ENCODE data around the gene CCDC9B.

The CCDC9B gene

GRCh38 chr15:40328751-40329150 is 12.0 kb downstream of the CCDC9B start:
- Histone ChIP-seq H3K9me3 (ENCODE audit: control insufficient read depth, low read length) (no peaks in the 10 kb centered on the region), H3K4me1 (ENCODE audit: control insufficient read depth, insufficient read depth, low read length) (peaks cover 41% of the 10 kb centered on the region), H3K27me3 (ENCODE audit: control insufficient read depth, insufficient read depth, low read length, poor library complexity, severe bottlenecking) (peaks cover 17% of the 10 kb centered on the region), H3K36me3 (ENCODE audit: control insufficient read depth, insufficient read depth, low read length) (no peaks in the 10 kb centered on the region), H3K27ac (ENCODE audit: insufficient read depth, low read depth, low read length, poor library complexity, severe bottlenecking) (no peak overlapping the region), H3K4me3 (ENCODE audit: insufficient read depth, low read depth, low read length) (no peak overlapping the region)
- 86 to 89% methylated on average over 5 of the region's 5 CpGs for WGBS, 2 experiments

DNA sequence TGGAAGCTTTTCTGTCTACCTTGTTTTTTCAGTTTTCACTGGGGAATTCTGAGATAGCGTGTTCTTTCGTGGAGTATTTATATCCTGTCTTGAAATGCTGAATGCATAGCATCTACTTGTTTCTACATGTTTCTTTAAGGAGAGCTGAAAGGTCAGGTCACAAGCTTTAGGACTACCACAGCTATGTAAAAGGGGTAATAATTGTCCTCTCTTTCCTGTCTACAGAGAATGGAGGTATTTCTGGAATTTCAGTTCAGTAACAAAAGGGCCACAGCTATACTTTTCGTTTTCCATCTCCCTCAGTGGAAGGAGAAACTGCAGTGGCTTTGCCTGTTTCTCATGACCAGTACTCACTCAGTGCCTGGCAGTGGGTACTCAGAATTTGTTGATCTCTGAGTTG is 12.6 kb downstream of the CCDC9B start:
- no peaks in the 10 kb centered on the region for H3K9me3 ChIP-seq (ENCODE audit: control insufficient read depth, low read length)
- no peak overlapping the region for H3K27ac ChIP-seq (ENCODE audit: insufficient read depth, low read depth, low read length, poor library complexity, severe bottlenecking)
- H3K4me3 ChIP-seq (ENCODE audit: insufficient read depth, low read depth, low read length): no peak overlapping the region
- peaks cover 40% of the 10 kb centered on the region for H3K4me1 ChIP-seq (ENCODE audit: control insufficient read depth, insufficient read depth, low read length)
- 59 to 60% methylated on average over 3 of the region's 3 CpGs for WGBS, 2 experiments
- no peaks in the 10 kb centered on the region for H3K36me3 ChIP-seq (ENCODE audit: control insufficient read depth, insufficient read depth, low read length)
- peaks cover 17% of the 10 kb centered on the region for H3K27me3 ChIP-seq (ENCODE audit: control insufficient read depth, insufficient read depth, low read length, poor library complexity, severe bottlenecking)

GRCh38 chr15:40327457-40327856 is 13.3 kb downstream of the CCDC9B start:
- H3K4me1 ChIP-seq (ENCODE audit: control insufficient read depth, insufficient read depth, low read length): peaks cover 46% of the 10 kb centered on the region
- H3K9me3 ChIP-seq (ENCODE audit: control insufficient read depth, low read length): no peaks in the 10 kb centered on the region
- H3K36me3 ChIP-seq (ENCODE audit: control insufficient read depth, insufficient read depth, low read length): no peaks in the 10 kb centered on the region
- H3K27me3 ChIP-seq (ENCODE audit: control insufficient read depth, insufficient read depth, low read length, poor library complexity, severe bottlenecking): peaks cover 24% of the 10 kb centered on the region
- H3K27ac ChIP-seq (ENCODE audit: insufficient read depth, low read depth, low read length, poor library complexity, severe bottlenecking): peak overlapping the region; percentile 32
- H3K4me3 ChIP-seq (ENCODE audit: insufficient read depth, low read depth, low read length): no peak overlapping the region
- WGBS, 2 experiments: 6 to 9% methylated on average over 6 of the region's 6 CpGs

DNA sequence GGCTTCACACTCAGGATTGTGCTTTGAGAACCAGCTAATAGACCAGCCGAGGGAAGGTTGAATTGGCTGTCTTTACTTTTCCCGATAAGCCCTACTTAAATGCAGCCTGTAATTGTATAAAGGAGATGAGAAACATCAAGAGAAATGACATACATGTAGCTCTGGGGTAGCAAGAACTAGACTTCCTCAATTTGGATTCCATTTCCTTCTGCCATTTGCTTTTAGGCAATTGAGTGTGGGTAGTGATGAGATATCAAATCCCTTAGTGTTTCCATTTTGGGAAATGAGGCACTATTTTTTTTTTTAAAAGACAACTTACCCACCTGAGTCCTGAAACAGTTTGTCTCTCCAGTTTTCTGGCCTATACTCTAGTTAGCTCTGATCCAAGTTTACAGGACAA is 15.0 kb downstream of the CCDC9B start:
- no peak overlapping the region for H3K27ac ChIP-seq (ENCODE audit: insufficient read depth, low read depth, low read length, poor library complexity, severe bottlenecking)
- peaks cover 33% of the 10 kb centered on the region for H3K27me3 ChIP-seq (ENCODE audit: control insufficient read depth, insufficient read depth, low read length, poor library complexity, severe bottlenecking)
- H3K4me1 ChIP-seq (ENCODE audit: control insufficient read depth, insufficient read depth, low read length): peaks cover 47% of the 10 kb centered on the region
- H3K9me3 ChIP-seq (ENCODE audit: control insufficient read depth, low read length): no peaks in the 10 kb centered on the region
- H3K4me3 ChIP-seq (ENCODE audit: insufficient read depth, low read depth, low read length): no peak overlapping the region
- 87 to 88% methylated on average over 2 of the region's 2 CpGs for WGBS, 2 experiments
- no peaks in the 10 kb centered on the region for H3K36me3 ChIP-seq (ENCODE audit: control insufficient read depth, insufficient read depth, low read length)

GRCh38 chr15:40325188-40325587 is 15.6 kb downstream of the CCDC9B start:
- Histone ChIP-seq H3K9me3 (ENCODE audit: control insufficient read depth, low read length) (no peaks in the 10 kb centered on the region), H3K27ac (ENCODE audit: insufficient read depth, low read depth, low read length, poor library complexity, severe bottlenecking) (no peak overlapping the region), H3K4me3 (ENCODE audit: insufficient read depth, low read depth, low read length) (no peak overlapping the region), H3K4me1 (ENCODE audit: control insufficient read depth, insufficient read depth, low read length) (peaks cover 47% of the 10 kb centered on the region), H3K27me3 (ENCODE audit: control insufficient read depth, insufficient read depth, low read length, poor library complexity, severe bottlenecking) (peaks cover 33% of the 10 kb centered on the region), H3K36me3 (ENCODE audit: control insufficient read depth, insufficient read depth, low read length) (no peaks in the 10 kb centered on the region)
- WGBS, 2 experiments: 78 to 83% methylated on average over 1 to 2 of the region's 2 CpGs

- WGBS, 2 experiments: 1% methylated on average over 101 of the region's 101 CpGs
Measured at GRCh38 chr15:40323953-40324937, 16.5 kb downstream of the CCDC9B start.

DNA sequence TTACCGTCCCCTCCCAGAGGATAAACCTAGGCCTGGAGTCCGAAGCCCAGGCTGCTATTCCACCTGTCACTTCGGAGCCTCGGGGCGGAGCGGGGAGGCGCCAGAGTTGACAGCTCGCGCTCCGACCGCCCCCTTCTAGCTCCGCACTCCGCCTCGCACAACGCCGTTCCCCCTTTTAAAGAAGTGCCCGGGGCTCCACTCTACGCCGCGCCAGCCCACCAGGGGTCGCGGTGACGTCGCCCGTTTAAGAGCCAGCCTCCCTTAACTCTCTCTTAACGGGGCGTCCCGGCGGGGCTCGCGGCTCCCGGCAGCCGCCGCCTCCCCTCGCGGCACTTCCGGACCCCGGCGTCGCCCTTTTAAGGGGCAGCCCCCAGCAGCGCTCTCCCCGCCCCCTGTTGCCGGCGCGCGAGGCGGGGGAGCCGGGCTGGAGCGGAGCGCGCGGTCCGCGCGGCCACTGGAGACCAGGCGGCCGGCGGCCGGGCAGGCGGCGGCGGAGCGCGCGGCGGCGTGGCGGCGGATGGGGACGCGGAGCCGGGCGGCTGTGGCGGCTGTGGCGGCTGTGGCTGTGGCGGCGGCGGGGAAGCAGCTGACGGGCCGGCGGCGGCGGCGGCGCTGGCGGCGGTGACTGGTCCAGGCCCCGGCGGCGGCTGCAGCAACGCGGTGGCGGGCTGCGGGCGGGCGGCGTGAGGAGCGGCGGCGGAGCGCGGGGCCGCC is 17.3 kb downstream of the CCDC9B start, which contains the start of gene INAFM2:
TSS of gene INAFM2 (plus strand) at position 454 of the 714 bp plus-strand sequence. CDS start 364 bp downstream, outside the sequence.
- Histone ChIP-seq H3K4me3 (ENCODE audit: insufficient read depth, low read depth, low read length) (peak within 1 kb of the TSS; percentile 56), H3K36me3 (ENCODE audit: control insufficient read depth, insufficient read depth, low read length) (no peaks in the 10 kb centered on the region), H3K27me3 (ENCODE audit: control insufficient read depth, insufficient read depth, low read length, poor library complexity, severe bottlenecking) (peaks cover 33% of the 10 kb centered on the region), H3K27ac (ENCODE audit: insufficient read depth, low read depth, low read length, poor library complexity, severe bottlenecking) (no peak within 1 kb of the TSS), H3K9me3 (ENCODE audit: control insufficient read depth, low read length) (no peaks in the 10 kb centered on the region), H3K4me1 (ENCODE audit: control insufficient read depth, insufficient read depth, low read length) (peaks cover 42% of the 10 kb centered on the region)
- WGBS, 2 experiments: 0% methylated on average over 103 of the region's 103 CpGs

More at GRCh38 chr15:40323953-40324937, 16.5 kb downstream of the CCDC9B start:
- Histone ChIP-seq H3K27ac (ENCODE audit: insufficient read depth, low read depth, low read length, poor library complexity, severe bottlenecking) (no peak overlapping the region), H3K4me3 (ENCODE audit: insufficient read depth, low read depth, low read length) (peak overlapping the region; percentile 56), H3K4me1 (ENCODE audit: control insufficient read depth, insufficient read depth, low read length) (peaks cover 47% of the 10 kb centered on the region), H3K36me3 (ENCODE audit: control insufficient read depth, insufficient read depth, low read length) (no peaks in the 10 kb centered on the region), H3K9me3 (ENCODE audit: control insufficient read depth, low read length) (no peaks in the 10 kb centered on the region), H3K27me3 (ENCODE audit: control insufficient read depth, insufficient read depth, low read length, poor library complexity, severe bottlenecking) (peaks cover 33% of the 10 kb centered on the region)

- 9% methylated on average over 26 of the region's 26 CpGs for WGBS, 2 experiments
- H3K27me3 ChIP-seq (ENCODE audit: control insufficient read depth, insufficient read depth, low read length, poor library complexity, severe bottlenecking): peaks cover 33% of the 10 kb centered on the region
- no peaks in the 10 kb centered on the region for H3K9me3 ChIP-seq (ENCODE audit: control insufficient read depth, low read length)
Measured at GRCh38 chr15:40322531-40323238, 18.1 kb downstream of the CCDC9B start.

DNA sequence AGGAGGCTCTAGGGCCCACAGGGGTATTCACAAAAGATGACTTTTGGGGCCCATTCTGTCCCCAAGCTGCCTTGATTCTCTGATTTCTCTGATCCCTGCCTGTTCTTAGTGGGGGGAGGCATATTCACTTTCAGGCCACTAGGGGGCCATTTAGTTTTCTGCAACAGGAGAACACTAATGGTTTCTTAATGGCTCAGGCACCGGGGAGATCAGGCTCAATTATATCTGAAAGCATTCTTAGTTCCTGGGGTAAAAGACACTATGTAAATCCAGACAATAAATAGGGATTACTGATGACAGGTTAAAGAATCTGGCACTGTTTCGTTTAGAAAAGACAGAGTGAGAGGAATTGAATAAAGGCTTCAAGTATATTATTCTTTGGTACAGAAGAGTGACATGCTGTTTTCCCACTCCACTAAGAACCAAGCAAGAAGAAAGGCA is 19.8 kb downstream of the CCDC9B start:
- Histone ChIP-seq H3K27ac (ENCODE audit: insufficient read depth, low read depth, low read length, poor library complexity, severe bottlenecking) (no peak overlapping the region), H3K36me3 (ENCODE audit: control insufficient read depth, insufficient read depth, low read length) (no peaks in the 10 kb centered on the region), H3K9me3 (ENCODE audit: control insufficient read depth, low read length) (no peaks in the 10 kb centered on the region), H3K27me3 (ENCODE audit: control insufficient read depth, insufficient read depth, low read length, poor library complexity, severe bottlenecking) (peaks cover 33% of the 10 kb centered on the region), H3K4me1 (ENCODE audit: control insufficient read depth, insufficient read depth, low read length) (peaks cover 19% of the 10 kb centered on the region), H3K4me3 (ENCODE audit: insufficient read depth, low read depth, low read length) (no peak overlapping the region)
- 16 to 22% methylated on average over 2 of the region's 2 CpGs for WGBS, 2 experiments

More at GRCh38 chr15:40322531-40323238, 18.1 kb downstream of the CCDC9B start:
- Histone ChIP-seq H3K27ac (ENCODE audit: insufficient read depth, low read depth, low read length, poor library complexity, severe bottlenecking) (no peak overlapping the region), H3K4me3 (ENCODE audit: insufficient read depth, low read depth, low read length) (peak overlapping the region; percentile 56), H3K36me3 (ENCODE audit: control insufficient read depth, insufficient read depth, low read length) (no peaks in the 10 kb centered on the region), H3K4me1 (ENCODE audit: control insufficient read depth, insufficient read depth, low read length) (peaks cover 35% of the 10 kb centered on the region)

All from ectodermal cell (in vitro differentiated cells).